HepG2 (cell line): ENCODE measurements around the gene PEX11A. TPM values are rescaled to one million over a fixed set of nuclear protein-coding genes. Genes with fewer than 3 reads are reported as not detected.

Source experiments
- MTA3 ChIP-seq: sonication (generic); formaldehyde crosslinking; IDR thresholded peaks from 2 replicates; pipeline ENCODE4 v1.4.0; 2020; ENCODE audit warnings: missing genetic modification reagents
- MYC ChIP-seq: sonication (generic); formaldehyde crosslinking; IDR thresholded peaks from 2 replicates; pipeline ENCODE4 v1.9.0; 2021; ENCODE audit warnings: missing genetic modification reagents, borderline replicate concordance
- RFX3 ChIP-seq: IDR thresholded peaks from 2 replicates; pipeline ENCODE4 v1.6.1; 2016; ENCODE audit warnings: missing biosample characterization, missing genetic modification reagents
- SAP130 ChIP-seq: IDR thresholded peaks from 2 replicates; pipeline ENCODE4 v1.6.1; 2016; ENCODE audit warnings: low read depth
- TARDBP ChIP-seq: sonication (generic); formaldehyde crosslinking; IDR thresholded peaks from 2 replicates; pipeline ENCODE4 v1.8.0; 2022; ENCODE audit warnings: mild to moderate bottlenecking, missing genetic modification reagents
- ZBTB7B ChIP-seq: sonication (generic); formaldehyde crosslinking; IDR thresholded peaks from 2 replicates; pipeline ENCODE4 v1.4.0; 2020; ENCODE audit warnings: missing genetic modification reagents
- ZNF264 ChIP-seq: sonication (generic); formaldehyde crosslinking; IDR thresholded peaks from 2 replicates; pipeline ENCODE4 v1.4.0; 2020; ENCODE audit warnings: missing genetic modification reagents
- ZNF530 ChIP-seq: sonication (generic); formaldehyde crosslinking; IDR thresholded peaks from 2 replicates; pipeline ENCODE4 v1.5.0; 2020; ENCODE audit warnings: low read depth, mild to moderate bottlenecking, missing genetic modification reagents
- ZNF589 ChIP-seq: sonication (generic); formaldehyde crosslinking; conservative IDR thresholded peaks from 2 replicates; pipeline ENCODE4 v1.8.0; 2022; ENCODE audit warnings: mild to moderate bottlenecking, moderate library complexity, missing genetic modification reagents
- polyA plus RNA-seq, 8 experiments: library from polyadenylated mRNA; depleted of rRNA in 3 of 8; stranded (reverse) in 7 of 8; unstranded in 1 of 8; fragments of >200 nt; fragmentation: Illumina TruSeq in 4 of 8; extraction: Trizol in 4 of 8; gene quantifications; 2 replicates each; pipeline versions ENCODE4 v1.2.1 to v1.2.3, GENCODE V29; 2011 to 2016; ENCODE audit warnings: low read depth in 4 of 8, missing spikeins in 1 of 8, mixed read lengths in 1 of 8; ENCODE audit not compliant: insufficient read depth in 1 of 8
- total RNA-seq, 5 experiments: library from RNA; depleted of rRNA; stranded (reverse); fragments of >200 nt; fragmentation: Illumina TruSeq; extraction: Trizol; gene quantifications; 2 replicates each; pipeline ENCODE4 v1.2.3, GENCODE V29; 2016; ENCODE audit warnings: low read depth in 1 of 5
- TF ChIP-seq, protein P1 (sequence below): sonication (generic); formaldehyde crosslinking; IDR thresholded peaks from 2 replicates; pipeline ENCODE4 v1.4.0; 2020; ENCODE audit warnings: missing genetic modification reagents
- TF ChIP-seq, protein P2 (sequence below): sonication (generic); formaldehyde crosslinking; conservative IDR thresholded peaks from 2 replicates; pipeline ENCODE4 v1.8.0; 2022; ENCODE audit warnings: missing genetic modification reagents
- TF ChIP-seq, protein P3 (sequence below): sonication (generic); formaldehyde crosslinking; IDR thresholded peaks from 2 replicates; pipeline ENCODE4 v1.8.0; 2022; ENCODE audit warnings: missing genetic modification reagents, low read depth, mild to moderate bottlenecking, borderline replicate concordance
- TF ChIP-seq, protein P4 (sequence below): sonication (generic); formaldehyde crosslinking; conservative IDR thresholded peaks from 2 replicates; pipeline ENCODE4 v1.5.0; 2020; ENCODE audit warnings: missing genetic modification reagents
- TF ChIP-seq, protein P5 (sequence below): sonication (generic); formaldehyde crosslinking; IDR thresholded peaks from 2 replicates; pipeline ENCODE4 v1.4.0; 2020; ENCODE audit warnings: missing genetic modification reagents, borderline replicate concordance

Gene PEX11A
- total and polyA plus RNA-seq, 2 of the 13 experiments (the other 11 are each of a cell fraction or from before 2014, with no cell fraction given), result 9.9 to 15.1 TPM

DNA sequence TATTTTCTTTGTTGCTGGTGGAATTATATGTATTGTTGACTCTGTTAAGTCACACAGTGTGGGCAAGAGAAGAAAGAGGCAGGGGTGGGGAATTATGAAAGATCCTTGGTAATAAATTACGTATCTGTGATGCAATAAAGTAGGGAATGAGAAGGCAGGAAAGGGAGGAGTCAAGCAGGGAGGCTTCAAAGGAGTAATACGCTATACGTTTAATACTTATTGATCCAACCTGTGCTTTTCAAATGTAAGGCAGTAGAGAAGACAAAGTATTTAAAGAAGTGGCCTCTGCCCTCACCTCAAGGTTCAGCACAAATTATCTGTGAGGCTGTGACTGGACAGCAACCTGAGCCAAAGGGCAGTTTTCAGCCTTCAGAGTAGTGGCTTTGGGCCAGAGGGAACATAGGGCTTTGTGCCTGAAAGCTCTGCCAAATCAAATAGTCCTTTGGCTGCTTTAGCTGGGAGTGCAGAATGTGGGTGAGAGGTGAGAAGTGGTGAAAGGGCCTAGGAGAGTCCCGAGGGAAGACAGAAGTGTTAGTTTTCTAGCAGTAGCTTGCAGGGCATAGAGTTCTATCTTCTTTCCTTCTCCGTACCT lies 10.2 kb downstream of the PEX11A start (continued):
- TF ChIP-seq, protein P1, sequence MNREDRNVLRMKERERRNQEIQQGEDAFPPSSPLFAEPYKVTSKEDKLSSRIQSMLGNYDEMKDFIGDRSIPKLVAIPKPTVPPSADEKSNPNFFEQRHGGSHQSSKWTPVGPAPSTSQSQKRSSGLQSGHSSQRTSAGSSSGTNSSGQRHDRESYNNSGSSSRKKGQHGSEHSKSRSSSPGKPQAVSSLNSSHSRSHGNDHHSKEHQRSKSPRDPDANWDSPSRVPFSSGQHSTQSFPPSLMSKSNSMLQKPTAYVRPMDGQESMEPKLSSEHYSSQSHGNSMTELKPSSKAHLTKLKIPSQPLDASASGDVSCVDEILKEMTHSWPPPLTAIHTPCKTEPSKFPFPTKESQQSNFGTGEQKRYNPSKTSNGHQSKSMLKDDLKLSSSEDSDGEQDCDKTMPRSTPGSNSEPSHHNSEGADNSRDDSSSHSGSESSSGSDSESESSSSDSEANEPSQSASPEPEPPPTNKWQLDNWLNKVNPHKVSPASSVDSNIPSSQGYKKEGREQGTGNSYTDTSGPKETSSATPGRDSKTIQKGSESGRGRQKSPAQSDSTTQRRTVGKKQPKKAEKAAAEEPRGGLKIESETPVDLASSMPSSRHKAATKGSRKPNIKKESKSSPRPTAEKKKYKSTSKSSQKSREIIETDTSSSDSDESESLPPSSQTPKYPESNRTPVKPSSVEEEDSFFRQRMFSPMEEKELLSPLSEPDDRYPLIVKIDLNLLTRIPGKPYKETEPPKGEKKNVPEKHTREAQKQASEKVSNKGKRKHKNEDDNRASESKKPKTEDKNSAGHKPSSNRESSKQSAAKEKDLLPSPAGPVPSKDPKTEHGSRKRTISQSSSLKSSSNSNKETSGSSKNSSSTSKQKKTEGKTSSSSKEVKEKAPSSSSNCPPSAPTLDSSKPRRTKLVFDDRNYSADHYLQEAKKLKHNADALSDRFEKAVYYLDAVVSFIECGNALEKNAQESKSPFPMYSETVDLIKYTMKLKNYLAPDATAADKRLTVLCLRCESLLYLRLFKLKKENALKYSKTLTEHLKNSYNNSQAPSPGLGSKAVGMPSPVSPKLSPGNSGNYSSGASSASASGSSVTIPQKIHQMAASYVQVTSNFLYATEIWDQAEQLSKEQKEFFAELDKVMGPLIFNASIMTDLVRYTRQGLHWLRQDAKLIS (CRISPR knock-in tag), result no peak
- TF ChIP-seq ZNF589 (CRISPR knock-in tag) (no peak), MYC (CRISPR knock-in tag) (no peak), ZNF530 (no peak), RFX3 (CRISPR knock-in tag) (no peak), ZBTB7B (no peak), SAP130 (CRISPR knock-in tag) (peak; percentile 50), MTA3 (CRISPR knock-in tag) (no peak), ZNF264 (CRISPR knock-in tag) (no peak), TARDBP (CRISPR knock-in tag) (peak; percentile 44; the same call in 1 of the 2 replicates)
- TF ChIP-seq, protein P2, sequence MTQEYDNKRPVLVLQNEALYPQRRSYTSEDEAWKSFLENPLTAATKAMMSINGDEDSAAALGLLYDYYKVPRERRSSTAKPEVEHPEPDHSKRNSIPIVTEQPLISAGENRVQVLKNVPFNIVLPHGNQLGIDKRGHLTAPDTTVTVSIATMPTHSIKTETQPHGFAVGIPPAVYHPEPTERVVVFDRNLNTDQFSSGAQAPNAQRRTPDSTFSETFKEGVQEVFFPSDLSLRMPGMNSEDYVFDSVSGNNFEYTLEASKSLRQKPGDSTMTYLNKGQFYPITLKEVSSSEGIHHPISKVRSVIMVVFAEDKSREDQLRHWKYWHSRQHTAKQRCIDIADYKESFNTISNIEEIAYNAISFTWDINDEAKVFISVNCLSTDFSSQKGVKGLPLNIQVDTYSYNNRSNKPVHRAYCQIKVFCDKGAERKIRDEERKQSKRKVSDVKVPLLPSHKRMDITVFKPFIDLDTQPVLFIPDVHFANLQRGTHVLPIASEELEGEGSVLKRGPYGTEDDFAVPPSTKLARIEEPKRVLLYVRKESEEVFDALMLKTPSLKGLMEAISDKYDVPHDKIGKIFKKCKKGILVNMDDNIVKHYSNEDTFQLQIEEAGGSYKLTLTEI (CRISPR knock-in tag), result no peak
- TF ChIP-seq, protein P3, sequence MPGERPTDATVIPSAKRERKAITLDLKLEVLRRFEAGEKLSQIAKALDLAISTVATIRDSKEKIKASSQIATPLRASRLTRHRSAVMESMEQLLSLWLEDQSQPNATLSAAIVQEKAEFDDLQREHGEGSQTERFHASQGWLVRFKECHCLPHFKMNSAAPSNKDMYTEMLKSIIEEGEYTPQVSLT (CRISPR knock-in tag), result no peak
- TF ChIP-seq, protein P4, sequence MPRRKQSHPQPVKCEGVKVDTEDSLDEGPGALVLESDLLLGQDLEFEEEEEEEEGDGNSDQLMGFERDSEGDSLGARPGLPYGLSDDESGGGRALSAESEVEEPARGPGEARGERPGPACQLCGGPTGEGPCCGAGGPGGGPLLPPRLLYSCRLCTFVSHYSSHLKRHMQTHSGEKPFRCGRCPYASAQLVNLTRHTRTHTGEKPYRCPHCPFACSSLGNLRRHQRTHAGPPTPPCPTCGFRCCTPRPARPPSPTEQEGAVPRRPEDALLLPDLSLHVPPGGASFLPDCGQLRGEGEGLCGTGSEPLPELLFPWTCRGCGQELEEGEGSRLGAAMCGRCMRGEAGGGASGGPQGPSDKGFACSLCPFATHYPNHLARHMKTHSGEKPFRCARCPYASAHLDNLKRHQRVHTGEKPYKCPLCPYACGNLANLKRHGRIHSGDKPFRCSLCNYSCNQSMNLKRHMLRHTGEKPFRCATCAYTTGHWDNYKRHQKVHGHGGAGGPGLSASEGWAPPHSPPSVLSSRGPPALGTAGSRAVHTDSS (CRISPR knock-in tag), result no peak
- TF ChIP-seq, protein P5, sequence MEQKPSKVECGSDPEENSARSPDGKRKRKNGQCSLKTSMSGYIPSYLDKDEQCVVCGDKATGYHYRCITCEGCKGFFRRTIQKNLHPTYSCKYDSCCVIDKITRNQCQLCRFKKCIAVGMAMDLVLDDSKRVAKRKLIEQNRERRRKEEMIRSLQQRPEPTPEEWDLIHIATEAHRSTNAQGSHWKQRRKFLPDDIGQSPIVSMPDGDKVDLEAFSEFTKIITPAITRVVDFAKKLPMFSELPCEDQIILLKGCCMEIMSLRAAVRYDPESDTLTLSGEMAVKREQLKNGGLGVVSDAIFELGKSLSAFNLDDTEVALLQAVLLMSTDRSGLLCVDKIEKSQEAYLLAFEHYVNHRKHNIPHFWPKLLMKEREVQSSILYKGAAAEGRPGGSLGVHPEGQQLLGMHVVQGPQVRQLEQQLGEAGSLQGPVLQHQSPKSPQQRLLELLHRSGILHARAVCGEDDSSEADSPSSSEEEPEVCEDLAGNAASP, result 0 out of 2 replicates have a peak, but pooled peaks have one; percentile 34
